Left lung (tissue), 10 donors: ENCODE data around the gene MESP1. TPM values are rescaled to one million over a fixed set of nuclear protein-coding genes. Genes with fewer than 3 reads are reported as not detected.

Experiments
- ATAC-seq: fragments of 200-7000 bp; cut with Tn5 transposase; one replicate; pipeline ENCODE4 v1.9.1; 2020; ENCODE audit warnings: moderate library complexity
- DNase-seq, 4 donors: peaks; one replicate each; pipeline ENCODE4 v3.0.0-alpha.2; 2013 to 2020
- H3K27ac ChIP-seq, 2 donors: fragments of 200-600 bp; sonication (generic) in 1 of 2; one replicate each; pipeline versions ENCODE4 v1.5.0 to v1.8.0; 2020 to 2021
- H3K27me3 ChIP-seq, 2 donors: fragments of 200-600 bp; sonication (generic) in 1 of 2; one replicate each; pipeline versions ENCODE4 v1.5.0 to v1.8.0; 2020 to 2021
- H3K36me3 ChIP-seq, 2 donors: fragments of 200-600 bp; sonication (generic) in 1 of 2; one replicate each; pipeline versions ENCODE4 v1.5.0 to v1.8.0; 2020 to 2021
- H3K4me1 ChIP-seq, 2 donors: fragments of 200-600 bp; one replicate each; pipeline ENCODE4 v1.8.0; 2021
- H3K4me3 ChIP-seq, 2 donors: fragments of 200-600 bp; sonication (generic) in 1 of 2; one replicate each; pipeline versions ENCODE4 v1.5.0 to v1.8.0; 2020 to 2021; ENCODE audit warnings: mild to moderate bottlenecking in 1 of 2
- H3K9me3 ChIP-seq, 2 donors: fragments of 200-600 bp; sonication (generic) in 1 of 2; one replicate each; pipeline versions ENCODE4 v1.5.0 to v1.8.0; 2020 to 2021
- CTCF ChIP-seq, 2 donors: fragments of 200-600 bp; sonication (generic) in 1 of 2; IDR thresholded peaks; one replicate each; pipeline versions ENCODE4 v1.5.0 to v1.8.0; 2021; ENCODE audit warnings: antibody characterized with exemption in 2 of 2
- intact Hi-C, 2 donors: fragments of 100-400 bp; cut with DNase I; formaldehyde crosslinking; loops; one replicate each; pipeline versions ENCODE4 v1.11.2 to v1.14.2; 2022
- polyA plus RNA-seq, 6 donors: library from polyadenylated mRNA; unstranded; fragments of 120-200 nt; gene quantifications; one replicate each; pipeline ENCODE4 v1.2.1, GENCODE V29; 2013; ENCODE audit not compliant: insufficient read length in 6 of 6
- total RNA-seq, 2 donors: library from RNA; stranded (reverse); fragmentation: NEBNext Ultra II Directional; extraction: Animal tissue kit (Norgen Biotek cat#: 25700); gene quantifications; one replicate each; pipeline ENCODE4 v1.2.1, GENCODE V29; 2021
- donor health status: DM: no; HTN: yes; CAD: no.
- donor health status: DM: no; HTN: no; CAD: no.

Gene MESP1
- total and polyA plus RNA-seq, 8 donors: 0.18 to 4.2 (median 0.37) TPM

DNA sequence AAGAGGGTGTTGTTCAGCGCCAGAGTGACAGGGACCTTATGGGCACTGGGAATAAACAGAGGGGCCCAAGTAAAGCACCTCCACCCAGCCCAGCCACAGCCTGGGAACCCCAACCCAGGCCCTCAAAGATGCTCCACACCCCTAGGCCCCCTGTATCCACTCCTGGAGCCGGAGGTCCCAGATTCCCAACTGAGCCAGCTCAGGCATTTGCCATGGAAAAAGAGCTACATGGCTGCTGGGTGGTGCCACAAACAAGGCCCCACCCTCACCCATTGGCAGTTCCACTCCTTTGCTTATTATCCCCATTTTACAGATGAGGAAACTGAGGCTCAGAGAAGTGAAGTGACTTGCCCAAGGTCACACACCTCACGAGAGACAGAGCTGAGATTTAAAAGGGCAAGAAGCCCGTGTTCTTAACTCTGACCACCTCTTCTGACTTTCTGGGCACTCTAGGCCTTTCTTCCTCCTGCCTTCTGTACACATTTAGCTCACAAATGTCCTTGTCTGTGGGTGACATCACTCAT is 46.7 kb upstream of the MESP1 start:
- DNase-seq: peak in 1 of 4 donors; percentile 25
- peaks cover 0 to 94% of the 10 kb centered on the region in 2 donors for H3K36me3 ChIP-seq
- intact Hi-C loops: no loop called here
- no peak for ATAC-seq
- H3K27me3 ChIP-seq: no peaks in the 10 kb centered on the region
- no peak for TF ChIP-seq CTCF (IDR thresholded peaks at IDR 0.05)
- peaks cover 0 to 3% of the 10 kb centered on the region in 2 donors for H3K4me1 ChIP-seq
- no peak overlapping the region for H3K27ac ChIP-seq
- H3K9me3 ChIP-seq: no peaks in the 10 kb centered on the region
- no peak overlapping the region for H3K4me3 ChIP-seq

DNA sequence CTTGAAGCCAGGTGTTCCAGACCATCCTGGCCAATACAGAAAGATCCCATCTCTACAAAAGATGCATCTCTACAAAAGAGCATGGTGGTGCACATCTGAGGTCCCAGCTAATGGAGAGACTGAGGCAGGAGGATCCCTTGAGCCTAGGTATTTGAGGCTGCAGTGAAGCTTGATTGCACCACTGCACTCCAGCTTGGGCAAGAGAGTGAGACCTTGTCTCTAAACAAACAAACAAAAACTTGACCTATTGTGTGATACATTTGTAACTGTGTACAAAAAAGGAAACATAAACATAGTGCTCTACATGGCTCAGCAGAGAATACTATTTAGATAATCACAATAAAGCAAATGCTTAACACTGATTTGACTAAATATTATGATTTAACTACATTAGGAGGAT is 44.9 kb upstream of the MESP1 start:
- H3K4me1 ChIP-seq: peaks cover 0 to 3% of the 10 kb centered on the region in 2 donors
- intact Hi-C loops: no loop called here
- H3K36me3 ChIP-seq: peaks cover 0 to 94% of the 10 kb centered on the region in 2 donors
- H3K9me3 ChIP-seq: no peaks in the 10 kb centered on the region
- TF ChIP-seq CTCF (IDR thresholded peaks at IDR 0.05): no peak
- no peak overlapping the region for H3K27ac ChIP-seq
- no peak overlapping the region for H3K4me3 ChIP-seq
- no peaks in the 10 kb centered on the region for H3K27me3 ChIP-seq
- ATAC-seq: no peak
- no peak for DNase-seq

DNA sequence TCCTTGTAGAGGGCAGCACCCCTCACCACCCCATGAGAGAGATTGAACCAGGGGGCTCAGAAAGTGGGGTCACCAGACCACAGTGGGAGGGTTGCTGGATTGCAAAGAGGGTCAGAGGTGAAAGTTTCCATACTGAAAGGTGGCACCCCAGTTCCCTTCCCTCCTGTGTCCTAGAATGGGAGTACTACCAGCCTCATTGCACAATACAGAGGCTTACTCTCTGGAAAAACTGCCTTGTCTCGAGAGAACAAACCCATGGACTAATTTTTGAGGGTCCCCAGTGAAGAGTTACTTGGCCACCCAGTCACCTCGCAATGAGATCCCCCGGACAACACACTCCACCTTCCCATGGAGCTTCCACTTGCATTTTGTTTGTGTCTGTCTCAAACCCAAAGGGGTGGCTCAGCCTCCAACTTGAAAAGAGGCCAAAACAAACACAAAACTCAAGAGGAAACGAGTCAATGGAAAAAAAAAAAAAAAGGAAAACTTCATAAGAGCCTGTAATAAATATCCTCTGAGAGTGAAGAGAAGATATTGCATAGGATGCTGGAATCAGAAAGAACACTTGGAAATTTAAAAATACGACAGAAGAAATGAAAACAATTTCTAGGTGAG is 43.7 kb upstream of the MESP1 start:
- Histone ChIP-seq H3K4me3 (no peak overlapping the region), H3K9me3 (no peaks in the 10 kb centered on the region), H3K27me3 (no peaks in the 10 kb centered on the region), H3K4me1 (peaks cover 0 to 3% of the 10 kb centered on the region in 2 donors), H3K27ac (no peak overlapping the region), H3K36me3 (peaks cover 0 to 94% of the 10 kb centered on the region in 2 donors)
- peak in 3 of 4 donors; percentile 6 to 57 (median 18) for DNase-seq
- no peak for TF ChIP-seq CTCF (IDR thresholded peaks at IDR 0.05)
- peak; percentile 59 for ATAC-seq
- intact Hi-C loops: no loop called here

GRCh38 chr15:89792106-89792805 is 41.2 kb upstream of the MESP1 start:
- no peaks in the 10 kb centered on the region for H3K27me3 ChIP-seq
- no peak for ATAC-seq
- no peaks in the 10 kb centered on the region for H3K9me3 ChIP-seq
- intact Hi-C loops: no loop called here
- H3K36me3 ChIP-seq: peaks cover 0 to 88% of the 10 kb centered on the region in 2 donors
- peaks cover 0 to 3% of the 10 kb centered on the region in 2 donors for H3K4me1 ChIP-seq
- no peak for DNase-seq
- no peak for TF ChIP-seq CTCF (IDR thresholded peaks at IDR 0.05)
- no peak overlapping the region for H3K27ac ChIP-seq
- no peak overlapping the region for H3K4me3 ChIP-seq

GRCh38 chr15:89790661-89791060 is 39.6 kb upstream of the MESP1 start:
- Histone ChIP-seq H3K27ac (no peak overlapping the region), H3K4me1 (peaks cover 0 to 3% of the 10 kb centered on the region in 2 donors), H3K36me3 (peaks cover 0 to 82% of the 10 kb centered on the region in 2 donors), H3K9me3 (no peaks in the 10 kb centered on the region), H3K4me3 (no peak overlapping the region), H3K27me3 (no peaks in the 10 kb centered on the region)
- no peak for DNase-seq
- no peak for TF ChIP-seq CTCF (IDR thresholded peaks at IDR 0.05)
- ATAC-seq: no peak
- intact Hi-C loops: no loop called here
